Muscle of leg (tissue), 11 donors: ENCODE data around the gene COQ2. TPM values are rescaled to one million over a fixed set of nuclear protein-coding genes. Genes with fewer than 3 reads are reported as not detected.

Experiments used
- DNase-seq: peaks from one replicate; pipeline ENCODE4 v3.0.0; 2013
- H3K27ac ChIP-seq: one replicate; pipeline ENCODE4 v1.5.1; 2013; ENCODE audit warnings: mild to moderate bottlenecking, low read length, control low read depth
- H3K27me3 ChIP-seq: one replicate; pipeline ENCODE4 v1.6.1; 2013; ENCODE audit warnings: low read length; ENCODE audit not compliant: control insufficient read depth, insufficient read depth
- H3K36me3 ChIP-seq: one replicate; pipeline ENCODE4 v1.6.1; 2013; ENCODE audit warnings: low read length; ENCODE audit not compliant: control insufficient read depth, insufficient read depth
- H3K4me1 ChIP-seq: one replicate; pipeline ENCODE4 v1.6.1; 2013; ENCODE audit warnings: low read length; ENCODE audit not compliant: control insufficient read depth, insufficient read depth
- H3K4me3 ChIP-seq: one replicate; pipeline ENCODE4 v1.5.1; 2013; ENCODE audit warnings: low read length, control low read depth
- H3K9me3 ChIP-seq: replicated peaks from 2 replicates; pipeline ENCODE4 v1.6.1; 2013; ENCODE audit warnings: low read depth, low read length; ENCODE audit not compliant: control insufficient read depth
- WGBS: methylation state at CpG from one replicate; pipeline ENCODE4 v1.1.5; 2013; ENCODE audit warnings: missing lambda C conversion rate; ENCODE audit not compliant: insufficient coverage; 5-methylcytosine and 5-hydroxymethylcytosine counted together
- polyA plus RNA-seq, 8 donors: library from polyadenylated mRNA; unstranded; fragments of 120-200 nt; gene quantifications; one replicate each; pipeline versions ENCODE4 v1.2.1 to v1.2.3, GENCODE V29; 2013; ENCODE audit warnings: inconsistent platforms in 1 of 8, low replicate concordance in 1 of 8; ENCODE audit not compliant: insufficient read length in 8 of 8, insufficient read depth in 1 of 8
- total RNA-seq: library from RNA; stranded (reverse); fragments of 120-200 nt; gene quantifications from one replicate; pipeline ENCODE4 v1.2.4, GENCODE V29; 2013

COQ2 gene
- total and polyA plus RNA-seq, 9 donors, result 7.7 to 12.2 (median 9.3) TPM

GRCh38 chr4:83223781-83224180 is 60.8 kb downstream of the COQ2 start:
- Histone ChIP-seq H3K27me3 (no peaks in the 10 kb centered on the region), H3K9me3 (no peaks in the 10 kb centered on the region), H3K4me1 (peaks cover 3% of the 10 kb centered on the region), H3K27ac (no peak overlapping the region), H3K36me3 (no peaks in the 10 kb centered on the region), H3K4me3 (no peak overlapping the region)
- no peak for DNase-seq
- no CpG with 5 or more reads among the region's 3 CpGs for WGBS

GRCh38 chr4:83221897-83222441 is 62.6 kb downstream of the COQ2 start:
- WGBS, result 94% methylated on average over 4 of the region's 6 CpGs
- Histone ChIP-seq H3K9me3 (no peaks in the 10 kb centered on the region), H3K4me3 (no peak overlapping the region), H3K36me3 (no peaks in the 10 kb centered on the region), H3K27ac (no peak overlapping the region), H3K27me3 (no peaks in the 10 kb centered on the region), H3K4me1 (peaks cover 3% of the 10 kb centered on the region)
- no peak for DNase-seq

- Histone ChIP-seq H3K9me3 (no peaks in the 10 kb centered on the region), H3K36me3 (no peaks in the 10 kb centered on the region), H3K27ac (no peak overlapping the region), H3K4me3 (no peak overlapping the region), H3K4me1 (peaks cover 3% of the 10 kb centered on the region), H3K27me3 (no peaks in the 10 kb centered on the region)
- no peak for DNase-seq
- 57% methylated on average over 9 of the region's 16 CpGs for WGBS
These were observed 65.0 kb downstream of the COQ2 start for GRCh38 chr4:83219344-83220331.

GRCh38 chr4:83217721-83218522 is 66.7 kb downstream of the COQ2 start:
- Histone ChIP-seq H3K9me3 (no peaks in the 10 kb centered on the region), H3K36me3 (no peaks in the 10 kb centered on the region), H3K4me3 (no peak overlapping the region), H3K27me3 (no peaks in the 10 kb centered on the region), H3K27ac (no peak overlapping the region), H3K4me1 (peaks cover 3% of the 10 kb centered on the region)
- peak; percentile 46 for DNase-seq
- 27% methylated on average over 3 of the region's 8 CpGs for WGBS

GRCh38 chr4:83216959-83217683 is 67.5 kb downstream of the COQ2 start:
- 92% methylated on average over 6 of the region's 10 CpGs for WGBS
- DNase-seq, result no peak
- H3K9me3 ChIP-seq, result no peaks in the 10 kb centered on the region
- H3K27me3 ChIP-seq, result no peaks in the 10 kb centered on the region
- H3K36me3 ChIP-seq, result no peaks in the 10 kb centered on the region
- peaks cover 3% of the 10 kb centered on the region for H3K4me1 ChIP-seq
- H3K27ac ChIP-seq, result no peak overlapping the region
- H3K4me3 ChIP-seq, result no peak overlapping the region

GRCh38 chr4:83214079-83214478 is 70.5 kb downstream of the COQ2 start:
- no peak overlapping the region for H3K4me3 ChIP-seq
- H3K36me3 ChIP-seq, result no peaks in the 10 kb centered on the region
- H3K27ac ChIP-seq, result no peak overlapping the region
- H3K4me1 ChIP-seq, result no peaks in the 10 kb centered on the region
- H3K27me3 ChIP-seq, result no peaks in the 10 kb centered on the region
- no peaks in the 10 kb centered on the region for H3K9me3 ChIP-seq
- DNase-seq, result no peak

Other genes with a start within 250 kb of the COQ2 start
- gene COPS4, start 249.6 kb downstream of the COQ2 start, total RNA-seq, result 69.1 TPM
- 10 to 100 TPM; 54.1 to 67.6 (median 60.5) TPM for gene COPS4, start 249.6 kb downstream of the COQ2 start, polyA plus RNA-seq
- gene PLAC8, start 170.1 kb downstream of the COQ2 start, total RNA-seq, result 0.84 TPM
- gene PLAC8, start 170.1 kb downstream of the COQ2 start, polyA plus RNA-seq, result 1 to 10 TPM; 1.1 to 8.1 (median 1.9) TPM
- gene HPSE, start 50.0 kb upstream of the COQ2 start, total RNA-seq, result 0.18 TPM
- 1 to 10 TPM in 1 of 8 donors, under 1 TPM in 7; 0.26 to 1.1 (median 0.57) TPM for gene HPSE, start 50.0 kb upstream of the COQ2 start, polyA plus RNA-seq
- 18.0 TPM for gene HELQ, start 171.0 kb upstream of the COQ2 start, total RNA-seq
- 10 to 100 TPM; 13.7 to 19.7 (median 14.8) TPM for gene HELQ, start 171.0 kb upstream of the COQ2 start, polyA plus RNA-seq
- gene MRPS18C, start 171.3 kb upstream of the COQ2 start, total RNA-seq, result 44.7 TPM
- 10 to 100 TPM; 42.9 to 61.5 (median 49.4) TPM for gene MRPS18C, start 171.3 kb upstream of the COQ2 start, polyA plus RNA-seq
- 24.1 TPM for gene ABRAXAS1, start 200.3 kb upstream of the COQ2 start, total RNA-seq
- 10 to 100 TPM; 28.7 to 48.5 (median 35.5) TPM for gene ABRAXAS1, start 200.3 kb upstream of the COQ2 start, polyA plus RNA-seq